Tibial nerve (tissue), 4 donors: Measurements from ENCODE around the gene CPA4.

ENCODE experiments used
- CTCF ChIP-seq, 5 experiments: fragments of 200-600 bp in 3 of 5; fragments of 450-650 bp in 2 of 5; sonication (generic) in 3 of 5; IDR thresholded peaks; one replicate each; pipeline ENCODE4 v1.5.1; 2016 to 2019; ENCODE audit warnings: antibody characterized with exemption in 5 of 5, mild to moderate bottlenecking in 3 of 5, moderate library complexity in 2 of 5
- EP300 ChIP-seq, 2 donors: sonication (generic); formaldehyde crosslinking; IDR thresholded peaks; one replicate each; pipeline ENCODE4 v1.6.1; 2017; ENCODE audit warnings: antibody characterized with exemption in 2 of 2, mild to moderate bottlenecking in 1 of 2
- POLR2A ChIP-seq, 2 donors: fragments of 450-650 bp; IDR thresholded peaks; one replicate each; pipeline ENCODE4 v1.6.1; 2017; ENCODE audit warnings: antibody characterized with exemption in 2 of 2, mild to moderate bottlenecking in 2 of 2, moderate library complexity in 2 of 2

GRCh38 chr7:130298544-130299326 is 5.8 kb downstream of the CPA4 start:
- no peak for TF ChIP-seq CTCF (IDR thresholded peaks at IDR 0.05)
- no peak for TF ChIP-seq EP300 (IDR thresholded peaks at IDR 0.05)
- TF ChIP-seq POLR2A (IDR thresholded peaks at IDR 0.05): no peak
